ENCODE results near the gene FAM174B. TPM values are rescaled to one million over a fixed set of nuclear protein-coding genes. Genes with fewer than 3 reads are reported as not detected.

The FAM174B gene
- total RNA-seq, 4 donors from 2014 or later = 51.9 to 69.4 (median 61.4) TPM

DNA sequence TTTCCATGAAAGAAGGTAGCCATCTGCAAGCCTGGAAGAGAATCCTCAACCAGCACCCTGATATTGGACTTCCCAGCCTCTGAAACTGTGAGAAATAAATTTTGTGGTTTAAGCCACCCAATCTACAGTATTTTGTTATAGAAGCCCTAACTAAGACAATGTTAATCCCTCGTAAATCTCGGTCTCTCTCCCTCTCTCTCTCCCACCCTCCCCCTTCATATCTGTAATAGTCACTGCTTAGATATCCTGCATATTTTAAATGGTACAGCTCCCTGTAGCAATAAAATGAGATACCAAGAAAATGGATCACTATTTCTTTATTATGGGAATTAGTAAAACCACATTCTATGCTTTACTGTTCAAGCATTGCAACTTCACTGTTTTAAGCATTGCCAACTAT lies 21.0 kb upstream of the FAM174B start:
- no peaks in the 10 kb centered on the region for H3K27me3 ChIP-seq
- no peaks in the 10 kb centered on the region for H3K36me3 ChIP-seq
- H3K4me3 ChIP-seq (replicated peaks in 1 of 3) = no peak overlapping the region
- no peak for TF ChIP-seq POLR2A (IDR thresholded peaks at IDR 0.05)
- TF ChIP-seq, protein P1, sequence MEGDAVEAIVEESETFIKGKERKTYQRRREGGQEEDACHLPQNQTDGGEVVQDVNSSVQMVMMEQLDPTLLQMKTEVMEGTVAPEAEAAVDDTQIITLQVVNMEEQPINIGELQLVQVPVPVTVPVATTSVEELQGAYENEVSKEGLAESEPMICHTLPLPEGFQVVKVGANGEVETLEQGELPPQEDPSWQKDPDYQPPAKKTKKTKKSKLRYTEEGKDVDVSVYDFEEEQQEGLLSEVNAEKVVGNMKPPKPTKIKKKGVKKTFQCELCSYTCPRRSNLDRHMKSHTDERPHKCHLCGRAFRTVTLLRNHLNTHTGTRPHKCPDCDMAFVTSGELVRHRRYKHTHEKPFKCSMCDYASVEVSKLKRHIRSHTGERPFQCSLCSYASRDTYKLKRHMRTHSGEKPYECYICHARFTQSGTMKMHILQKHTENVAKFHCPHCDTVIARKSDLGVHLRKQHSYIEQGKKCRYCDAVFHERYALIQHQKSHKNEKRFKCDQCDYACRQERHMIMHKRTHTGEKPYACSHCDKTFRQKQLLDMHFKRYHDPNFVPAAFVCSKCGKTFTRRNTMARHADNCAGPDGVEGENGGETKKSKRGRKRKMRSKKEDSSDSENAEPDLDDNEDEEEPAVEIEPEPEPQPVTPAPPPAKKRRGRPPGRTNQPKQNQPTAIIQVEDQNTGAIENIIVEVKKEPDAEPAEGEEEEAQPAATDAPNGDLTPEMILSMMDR (IDR thresholded peaks at IDR 0.05) = no peak
- intact Hi-C loops (cut with DNase I) = no loop called here
- H3K4me1 ChIP-seq = peaks cover 4 to 7% of the 10 kb centered on the region in 2 donors
- no peaks in the 10 kb centered on the region for H3K9me3 ChIP-seq
- no peak overlapping the region for H3K27ac ChIP-seq
- no peak for DNase-seq
- WGBS, 2 donors = 98 to 100% methylated on average over 2 of the region's 2 CpGs

DNA sequence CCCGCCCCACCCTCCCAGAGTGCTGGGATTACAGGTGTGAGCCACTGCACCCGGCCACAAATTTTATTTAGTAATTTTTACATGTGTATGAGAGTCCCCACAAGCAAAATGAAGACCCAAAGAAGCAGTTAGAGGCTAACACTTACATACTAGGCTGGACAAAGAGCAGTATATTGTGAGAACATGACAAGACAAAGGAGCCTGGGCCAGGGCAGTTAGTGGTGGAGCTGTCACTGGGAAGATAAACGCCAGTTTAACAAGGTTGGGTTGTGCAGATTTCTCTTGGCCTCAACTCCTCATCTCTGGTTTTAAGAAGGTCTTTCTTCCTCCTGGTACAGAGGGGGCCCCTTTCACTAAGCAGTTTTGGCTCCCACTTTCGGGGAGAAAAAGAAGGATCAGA lies 19.9 kb upstream of the FAM174B start:
- H3K27me3 ChIP-seq = no peaks in the 10 kb centered on the region
- H3K9me3 ChIP-seq = no peaks in the 10 kb centered on the region
- H3K36me3 ChIP-seq = no peaks in the 10 kb centered on the region
- H3K4me1 ChIP-seq = no peaks in the 10 kb centered on the region
- no peak for DNase-seq
- 89 to 95% methylated on average over 4 of the region's 4 CpGs for WGBS, 2 donors
- no peak overlapping the region for H3K27ac ChIP-seq
- intact Hi-C loops (cut with DNase I) = no loop called here
- H3K4me3 ChIP-seq (replicated peaks in 1 of 3) = no peak overlapping the region
- TF ChIP-seq, protein P1 (IDR thresholded peaks at IDR 0.05) = no peak
- TF ChIP-seq POLR2A (IDR thresholded peaks at IDR 0.05) = no peak

DNA sequence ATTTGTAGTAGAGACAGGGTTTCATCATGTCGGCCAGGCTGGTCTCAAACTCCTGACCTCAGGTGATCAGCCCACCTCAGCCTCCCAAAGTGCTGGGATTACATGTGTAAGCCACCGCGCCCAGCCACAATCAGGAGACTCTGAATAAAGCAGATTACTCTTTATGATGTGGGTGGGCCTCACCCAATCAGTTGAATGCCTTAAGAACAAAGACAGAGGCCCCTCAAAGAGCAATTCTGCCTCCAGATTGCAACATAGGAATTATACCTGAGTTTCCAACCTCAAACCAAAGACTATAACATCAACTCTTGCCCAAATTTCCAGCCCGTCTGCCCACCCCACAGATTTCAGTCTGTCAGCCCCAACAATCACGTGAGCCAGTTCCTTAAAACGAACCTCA lies 18.8 kb upstream of the FAM174B start:
- TF ChIP-seq POLR2A (IDR thresholded peaks at IDR 0.05) = no peak
- TF ChIP-seq, protein P1 (IDR thresholded peaks at IDR 0.05) = no peak
- Histone ChIP-seq H3K36me3 (no peaks in the 10 kb centered on the region), H3K27ac (no peak overlapping the region), H3K4me1 (no peaks in the 10 kb centered on the region), H3K27me3 (no peaks in the 10 kb centered on the region), H3K4me3 (replicated peaks in 1 of 3) (no peak overlapping the region), H3K9me3 (no peaks in the 10 kb centered on the region)
- no peak for DNase-seq
- 91 to 96% methylated on average over 6 of the region's 6 CpGs for WGBS, 2 donors
- intact Hi-C loops (cut with DNase I) = no loop called here

DNA sequence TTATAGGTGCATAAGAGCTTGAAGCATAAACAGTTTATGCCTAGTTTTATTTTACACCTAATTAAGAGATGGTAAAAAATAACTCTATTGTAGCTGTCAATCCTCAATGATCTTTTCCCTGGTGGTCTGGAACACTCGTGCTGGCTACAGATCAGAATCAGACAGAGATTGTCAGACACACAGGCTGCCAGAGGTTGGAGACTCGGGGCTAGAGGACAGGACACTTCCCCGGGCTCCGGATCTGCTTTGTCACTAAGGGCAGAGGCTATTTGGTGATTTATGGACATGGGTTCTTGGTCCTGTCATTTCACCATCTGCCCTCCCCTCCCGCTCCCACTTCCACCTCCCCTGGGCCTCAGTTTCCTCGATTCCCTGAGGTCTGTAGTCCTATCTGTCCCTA lies 16.5 kb upstream of the FAM174B start:
- H3K27me3 ChIP-seq = no peaks in the 10 kb centered on the region
- no peaks in the 10 kb centered on the region for H3K9me3 ChIP-seq
- 75 to 84% methylated on average over 6 of the region's 6 CpGs for WGBS, 2 donors
- intact Hi-C loops (cut with DNase I) = no loop called here
- H3K4me1 ChIP-seq = peaks cover 10 to 11% of the 10 kb centered on the region in 2 donors
- H3K36me3 ChIP-seq = no peaks in the 10 kb centered on the region
- TF ChIP-seq, protein P1 (IDR thresholded peaks at IDR 0.05) = no peak
- TF ChIP-seq POLR2A (IDR thresholded peaks at IDR 0.05) = no peak
- DNase-seq = no peak
- no peak overlapping the region for H3K4me3 ChIP-seq (replicated peaks in 1 of 3)
- no peak overlapping the region for H3K27ac ChIP-seq

DNA sequence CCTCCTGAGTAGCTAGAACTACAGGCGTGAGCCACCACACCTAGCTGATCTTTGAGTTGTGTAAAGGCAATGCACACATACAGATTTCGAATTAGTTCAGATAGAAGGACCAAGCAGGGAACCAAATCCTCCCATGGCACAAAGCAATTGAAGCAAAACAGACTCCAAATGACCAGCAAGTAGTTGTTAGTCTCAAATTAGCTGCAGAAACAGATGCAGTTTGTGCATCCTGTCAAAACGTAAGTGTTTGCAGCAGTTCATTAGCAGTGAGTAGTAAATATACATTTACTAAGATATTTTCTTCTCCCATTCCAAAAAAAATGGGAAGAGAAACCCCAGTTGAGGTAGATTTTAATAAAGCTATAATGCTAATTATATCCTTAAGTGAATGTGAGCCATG lies 15.8 kb upstream of the FAM174B start:
- no peaks in the 10 kb centered on the region for H3K9me3 ChIP-seq
- H3K4me3 ChIP-seq (replicated peaks in 1 of 3) = no peak overlapping the region
- H3K36me3 ChIP-seq = no peaks in the 10 kb centered on the region
- no peak for DNase-seq
- H3K27ac ChIP-seq = no peak overlapping the region
- H3K27me3 ChIP-seq = no peaks in the 10 kb centered on the region
- no peak for TF ChIP-seq POLR2A (IDR thresholded peaks at IDR 0.05)
- TF ChIP-seq, protein P1 (IDR thresholded peaks at IDR 0.05) = no peak
- WGBS, 2 donors = 97 to 98% methylated on average over 3 of the region's 3 CpGs
- intact Hi-C loops (cut with DNase I) = no loop called here
- H3K4me1 ChIP-seq = peaks cover 17 to 18% of the 10 kb centered on the region in 2 donors

Measured in thyroid gland (tissue), 4 donors.